ENCODE results near the gene TRIM2.

Gene TRIM2

DNA sequence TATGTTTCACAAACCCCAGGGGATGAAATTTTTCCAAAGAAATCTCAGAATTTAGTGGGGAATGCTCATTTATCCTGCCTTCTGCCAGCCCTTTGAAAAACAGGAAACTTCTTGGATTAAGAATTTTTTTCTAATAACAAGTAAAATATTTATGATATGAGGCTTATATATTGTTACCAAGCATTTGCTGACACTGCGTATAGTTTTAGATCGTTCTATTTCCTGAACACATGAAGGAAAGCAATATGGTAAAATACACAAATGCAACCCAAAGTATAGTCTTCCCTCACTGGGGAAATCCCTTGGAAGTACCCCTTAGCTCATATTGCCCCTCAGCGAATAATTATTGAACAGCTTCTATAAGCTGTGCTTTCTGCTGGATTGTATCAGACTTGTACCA, 85.9 kb downstream of the TRIM2 start:
- DNase-seq: no peak

DNA sequence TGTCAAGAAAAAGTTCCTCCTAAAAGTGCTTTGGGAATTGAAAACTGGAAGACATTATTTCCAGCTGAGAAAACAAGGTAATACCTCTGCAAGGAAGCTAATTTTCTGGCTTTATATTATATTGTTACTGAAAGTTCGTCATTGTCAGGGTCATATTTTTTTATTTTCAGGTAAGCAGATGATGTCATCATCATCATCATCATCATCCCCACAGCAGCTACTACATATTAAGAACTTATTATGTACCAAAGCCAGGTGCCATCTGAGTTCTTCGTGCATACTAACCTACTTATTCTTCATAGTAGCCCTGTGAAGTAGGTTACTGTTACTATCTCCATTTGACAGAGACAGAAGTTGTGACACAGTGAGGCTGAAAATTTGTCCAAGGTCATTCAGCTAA, 87.3 kb downstream of the TRIM2 start:
- DNase-seq: no peak

DNA sequence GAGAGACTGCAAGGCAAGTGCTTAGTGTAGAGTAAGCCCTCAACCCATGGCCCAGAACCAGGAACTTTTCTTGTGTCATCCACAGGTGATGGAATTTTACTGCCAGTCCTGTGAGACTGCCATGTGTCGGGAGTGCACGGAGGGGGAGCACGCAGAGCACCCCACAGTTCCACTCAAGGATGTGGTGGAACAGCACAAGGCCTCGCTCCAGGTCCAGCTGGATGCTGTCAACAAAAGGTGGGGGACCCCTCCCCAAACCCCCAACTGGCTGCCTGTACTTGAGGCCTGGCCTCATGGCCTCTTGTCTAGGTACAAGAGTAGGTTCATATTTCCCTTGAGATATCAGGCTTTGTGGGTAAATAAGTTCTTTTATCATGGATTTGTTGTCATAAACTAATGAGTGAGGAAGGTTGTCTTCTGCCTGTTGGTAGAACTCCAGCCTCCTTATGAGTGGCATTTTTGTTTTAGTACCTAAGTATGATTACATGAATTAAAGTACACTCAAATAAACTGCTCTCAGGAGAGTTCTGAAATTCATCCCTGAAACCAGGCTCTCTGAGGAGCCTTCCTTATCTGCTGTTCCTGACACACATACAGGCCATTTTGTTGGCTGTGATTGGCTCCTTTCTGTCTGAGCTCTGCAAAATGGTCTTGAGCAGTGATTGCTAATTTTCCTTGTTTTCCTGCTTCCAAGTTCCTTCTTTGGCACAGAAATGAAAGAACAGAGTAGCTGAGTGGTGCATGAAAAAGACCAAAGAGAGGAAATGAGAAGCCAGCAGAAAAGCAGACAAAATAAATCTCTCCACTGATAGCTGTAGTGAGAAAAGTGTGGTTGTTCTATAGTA, 88.9 kb downstream of the TRIM2 start:
- DNase-seq: no peak

DNA sequence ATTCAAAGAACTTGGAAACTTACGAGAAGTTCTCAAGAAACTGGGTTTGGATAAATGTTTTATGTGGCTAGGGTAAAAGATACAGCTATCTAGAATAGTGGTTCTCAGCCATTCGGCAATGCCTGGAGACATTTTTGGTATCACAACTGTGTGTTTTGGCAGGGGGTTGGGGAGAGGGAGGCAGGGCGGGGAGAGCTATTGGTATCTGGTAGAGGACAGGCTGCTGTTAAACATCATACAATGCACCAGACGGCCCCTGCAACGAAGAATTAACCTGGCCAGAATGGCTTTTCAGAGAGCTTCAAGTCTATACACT, 89.5 kb downstream of the TRIM2 start:
- no peak for DNase-seq

DNA sequence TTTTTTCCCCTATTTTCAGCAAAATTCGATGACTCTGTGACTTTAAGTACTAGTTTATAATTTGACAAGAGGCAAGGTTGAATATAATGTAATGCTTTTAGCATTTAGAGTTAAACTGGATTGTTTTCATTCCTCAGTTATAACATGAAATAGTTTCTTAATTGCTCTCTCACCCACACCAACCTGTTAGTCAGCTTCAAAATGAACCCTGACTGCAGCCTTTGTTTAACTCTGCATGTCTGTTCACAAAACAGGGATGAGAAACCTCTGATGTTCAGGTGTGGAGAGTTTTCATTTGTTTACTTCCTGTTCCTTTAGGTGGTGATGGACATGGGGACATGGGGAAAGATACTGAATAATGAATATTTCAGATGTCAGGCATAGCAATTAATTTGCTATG, 90.4 kb downstream of the TRIM2 start:
- no peak for DNase-seq

DNA sequence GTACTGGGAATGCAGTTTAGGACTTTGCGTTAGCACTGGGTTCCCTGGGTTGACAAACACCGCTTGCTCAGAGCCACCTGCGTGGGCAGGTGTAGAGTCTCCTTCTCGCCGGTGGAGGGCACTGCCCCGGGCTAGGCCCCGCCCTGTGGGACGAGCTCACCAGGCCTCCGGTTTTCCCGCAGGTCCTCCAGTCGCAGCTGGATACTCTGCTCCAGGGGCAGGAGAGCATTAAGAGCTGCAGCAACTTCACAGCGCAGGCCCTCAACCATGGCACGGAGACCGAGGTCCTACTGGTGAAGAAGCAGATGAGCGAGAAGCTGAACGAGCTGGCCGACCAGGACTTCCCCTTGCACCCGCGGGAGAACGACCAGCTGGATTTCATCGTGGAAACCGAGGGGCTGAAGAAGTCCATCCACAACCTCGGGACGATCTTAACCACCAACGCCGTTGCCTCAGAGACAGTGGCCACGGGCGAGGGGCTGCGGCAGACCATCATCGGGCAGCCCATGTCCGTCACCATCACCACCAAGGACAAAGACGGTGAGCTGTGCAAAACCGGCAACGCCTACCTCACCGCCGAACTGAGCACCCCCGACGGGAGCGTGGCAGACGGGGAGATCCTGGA, 91.0 kb downstream of the TRIM2 start:
- no peak for DNase-seq

DNA sequence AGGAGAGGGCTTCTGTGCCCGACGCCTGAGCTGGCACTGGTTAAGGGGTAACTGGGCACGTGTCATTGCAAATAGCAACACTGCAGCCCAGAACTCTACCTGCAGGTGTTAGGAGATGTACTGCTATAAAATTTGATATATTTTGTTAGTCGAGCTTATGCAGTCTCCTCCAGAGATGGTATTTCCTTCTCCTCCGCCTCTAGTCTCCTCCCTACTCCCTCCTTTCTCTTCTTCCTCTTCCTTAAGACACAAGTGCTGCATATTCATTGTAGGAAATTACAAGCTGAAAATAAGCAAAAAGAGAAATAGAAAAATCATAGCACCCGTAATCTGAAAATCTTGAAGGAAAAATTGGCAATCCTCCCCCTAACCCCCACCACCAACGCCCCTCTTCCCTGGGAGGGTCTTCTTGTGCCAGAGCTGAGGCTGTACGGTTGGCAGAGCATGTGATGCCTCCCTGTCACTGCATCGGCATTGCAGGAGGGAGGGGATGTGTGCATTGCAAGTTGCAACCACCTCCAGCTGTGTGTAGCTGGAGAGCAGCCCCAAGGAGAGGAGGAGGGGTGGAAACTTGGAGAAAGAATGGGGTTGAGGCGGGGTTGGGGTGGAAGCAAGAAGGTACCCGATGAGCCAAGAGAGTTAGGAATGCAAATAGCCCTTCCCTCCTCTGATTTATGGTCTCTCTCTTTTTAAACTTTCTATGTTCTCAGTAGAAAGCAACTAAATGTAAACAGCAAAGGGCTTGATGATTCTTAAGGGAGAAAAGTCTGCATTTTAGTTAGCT, 92.0 kb downstream of the TRIM2 start:
- DNase-seq: no peak

DNA sequence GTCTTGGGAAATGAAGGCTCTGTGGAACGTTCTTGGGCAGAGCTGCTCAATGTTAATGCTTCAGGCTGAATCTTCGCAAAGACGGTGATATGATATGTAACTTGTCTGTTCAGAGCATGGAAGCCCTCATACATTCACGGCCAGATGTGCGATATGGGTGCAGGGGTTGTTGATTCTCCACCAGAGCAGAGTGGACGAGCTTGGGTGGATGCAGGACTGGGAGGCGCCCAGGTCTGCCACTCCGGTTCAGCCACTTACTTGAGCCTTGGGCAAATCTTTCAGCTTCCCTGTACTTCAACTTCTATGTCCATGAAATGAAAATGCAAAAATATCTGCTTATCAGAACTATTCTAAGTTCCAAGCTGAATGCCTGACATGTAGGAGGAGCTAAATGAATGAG, 92.9 kb downstream of the TRIM2 start:
- DNase-seq: no peak

DNA sequence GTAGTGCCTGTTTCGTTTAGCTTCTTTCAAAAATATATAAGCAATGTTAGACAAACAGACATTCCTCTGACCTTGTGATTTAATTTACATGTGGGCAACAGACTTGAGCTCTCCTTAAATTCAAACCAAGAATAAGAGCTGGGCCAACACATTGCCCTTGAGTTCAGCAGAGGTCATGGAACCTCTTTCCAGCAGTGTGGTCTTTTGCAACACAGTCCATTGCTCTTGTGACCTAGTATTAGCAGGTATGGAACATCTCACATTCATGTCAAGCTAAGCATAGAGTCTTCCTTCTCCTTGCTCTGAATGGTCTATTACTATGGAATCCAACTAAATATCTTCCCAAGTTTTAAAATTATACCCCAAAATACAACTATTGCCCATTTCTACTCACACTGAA, 106.5 kb downstream of the TRIM2 start:
- no peak for DNase-seq

DNA sequence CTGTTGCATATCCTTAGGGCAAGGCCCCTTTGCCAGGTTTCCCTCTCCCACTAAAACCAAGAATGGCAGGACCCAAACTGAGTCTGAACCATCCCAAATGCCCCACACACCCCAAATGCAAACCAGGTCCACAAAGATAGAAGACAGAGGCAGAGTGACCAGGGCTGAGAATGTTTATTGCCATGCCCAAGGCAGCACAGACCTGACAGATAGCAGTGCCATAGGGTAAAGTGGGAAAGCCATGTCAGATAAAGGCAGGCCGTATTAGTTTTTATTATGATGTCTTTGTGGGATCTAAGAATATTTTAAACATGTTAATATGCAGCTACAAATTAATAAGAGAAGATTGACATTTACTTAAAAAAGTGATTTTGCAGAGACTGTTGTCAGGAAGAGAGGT, 110.7 kb downstream of the TRIM2 start:
- no peak for DNase-seq

DNA sequence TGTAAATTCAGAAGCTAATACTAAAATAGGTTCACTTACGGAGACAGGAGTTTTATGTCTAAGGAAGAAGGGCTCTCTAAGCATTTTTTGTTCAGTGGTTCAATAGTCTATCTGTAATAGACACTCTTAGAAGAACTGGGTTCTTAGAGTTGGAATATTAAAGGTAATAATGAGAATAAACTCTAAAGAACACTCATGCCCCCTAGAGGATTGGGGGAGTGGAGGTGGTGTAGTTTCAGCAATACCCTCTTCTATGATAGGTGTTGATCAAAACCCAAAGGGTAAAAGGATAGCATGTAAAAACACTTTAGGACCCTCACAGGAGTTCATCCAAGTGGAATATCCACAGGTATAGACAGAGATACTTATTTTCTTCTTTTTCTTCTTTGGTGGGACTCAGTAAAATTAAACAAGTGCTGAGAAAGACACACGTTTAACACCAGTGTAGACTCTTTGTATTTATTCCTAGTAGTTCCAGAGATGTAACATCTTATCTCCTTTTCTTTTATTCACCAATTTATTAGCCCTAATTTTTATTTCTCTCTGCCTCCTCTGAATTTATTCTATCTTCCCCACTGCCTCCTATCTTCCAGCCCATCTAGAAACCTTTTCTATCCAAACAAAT, 114.6 kb downstream of the TRIM2 start:
- DNase-seq: peak; percentile 44

DNA sequence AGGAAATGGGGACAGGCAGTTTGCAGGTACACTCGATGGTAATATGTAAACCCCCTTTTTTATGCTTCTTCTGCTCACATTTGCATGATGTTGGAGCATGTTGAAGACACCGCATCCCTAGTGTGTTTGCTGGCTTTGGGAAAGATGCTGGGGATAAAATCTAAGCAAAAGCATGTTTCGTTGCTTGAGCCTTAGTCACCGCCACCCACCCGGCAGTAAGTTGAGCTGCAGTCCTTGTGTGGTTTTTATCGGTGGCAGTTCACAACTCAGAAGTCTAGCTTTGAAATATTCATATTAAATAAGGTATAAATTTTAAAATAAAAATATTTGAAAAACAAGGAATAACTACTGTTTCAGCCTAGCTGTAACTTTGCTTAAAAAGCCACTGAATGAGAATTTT, 118.5 kb downstream of the TRIM2 start:
- no peak for DNase-seq

DNA sequence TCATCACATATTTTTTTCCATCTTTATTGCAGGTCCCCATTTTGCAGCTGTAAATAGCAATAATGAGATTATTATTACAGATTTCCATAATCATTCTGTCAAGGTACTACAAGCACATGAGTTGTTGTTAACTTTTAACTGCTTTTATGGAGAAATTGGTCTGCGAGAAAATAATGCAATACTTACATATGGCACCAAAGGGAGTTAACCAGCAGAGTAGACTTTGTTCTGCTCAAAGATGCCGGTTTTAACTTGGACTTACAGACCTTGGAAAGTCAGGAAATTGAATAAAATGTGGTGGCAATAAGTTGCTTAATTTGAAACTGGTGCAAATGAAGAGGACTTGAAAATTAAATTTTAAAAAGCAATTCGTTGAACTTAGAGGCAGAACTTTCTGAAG, 119.8 kb downstream of the TRIM2 start:
- DNase-seq: no peak

DNA sequence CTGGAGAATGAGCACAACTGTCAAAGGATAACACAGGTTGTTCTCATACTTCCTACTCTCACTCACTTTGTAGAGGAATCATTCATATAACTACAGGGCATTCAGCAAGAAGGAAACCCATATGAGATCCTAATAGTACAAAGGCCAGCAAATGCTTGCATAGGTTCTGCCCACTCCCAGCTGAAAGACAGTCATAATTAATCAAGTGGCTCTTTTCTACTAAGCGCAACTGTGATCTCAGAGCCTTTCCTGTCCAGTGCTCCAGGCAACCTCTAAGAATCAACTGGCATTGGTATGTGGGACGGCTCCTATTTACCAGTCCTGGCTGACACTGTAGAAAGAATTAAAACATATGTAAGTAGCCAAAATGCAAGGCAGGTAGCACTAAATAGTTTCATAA, 121.3 kb downstream of the TRIM2 start:
- DNase-seq: no peak

DNA sequence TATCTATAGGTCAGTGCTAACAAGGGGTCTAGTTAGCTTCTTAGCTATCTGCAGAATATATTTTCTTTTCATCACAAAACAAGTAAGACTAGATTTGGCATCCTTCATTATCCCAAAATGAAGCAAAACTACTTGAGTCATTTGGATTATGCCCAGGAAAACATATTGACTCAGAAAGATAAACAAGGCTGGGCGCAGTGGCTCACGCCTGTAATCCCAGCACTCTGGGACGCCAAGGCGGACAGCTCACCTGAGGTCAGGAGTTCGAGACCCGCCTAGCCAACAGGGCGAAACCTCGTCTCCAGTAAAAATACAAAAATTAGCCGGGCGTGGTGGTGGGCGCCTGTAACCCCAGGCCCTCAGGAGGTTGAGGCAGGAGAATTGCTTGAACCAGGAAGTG, 122.3 kb downstream of the TRIM2 start:
- no peak for DNase-seq

DNA sequence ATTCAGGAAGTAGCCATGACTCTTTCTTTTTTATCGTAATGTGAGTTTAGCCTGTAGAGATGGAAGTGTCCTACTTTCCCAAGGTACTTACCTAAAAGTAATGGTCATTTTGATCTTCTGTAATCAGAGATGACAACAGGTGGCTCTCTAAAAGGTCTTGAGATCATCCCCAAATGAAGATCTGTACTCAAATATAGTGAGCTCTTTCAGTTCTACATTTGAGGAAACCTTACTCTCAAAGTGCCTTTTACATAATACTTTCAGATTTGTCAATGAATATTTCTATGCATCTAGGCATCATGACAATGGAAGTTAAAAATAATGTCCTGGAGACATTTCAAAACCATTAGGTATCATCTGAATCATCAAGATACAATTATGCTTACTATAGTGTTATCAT, 123.0 kb downstream of the TRIM2 start:
- DNase-seq: no peak

DNA sequence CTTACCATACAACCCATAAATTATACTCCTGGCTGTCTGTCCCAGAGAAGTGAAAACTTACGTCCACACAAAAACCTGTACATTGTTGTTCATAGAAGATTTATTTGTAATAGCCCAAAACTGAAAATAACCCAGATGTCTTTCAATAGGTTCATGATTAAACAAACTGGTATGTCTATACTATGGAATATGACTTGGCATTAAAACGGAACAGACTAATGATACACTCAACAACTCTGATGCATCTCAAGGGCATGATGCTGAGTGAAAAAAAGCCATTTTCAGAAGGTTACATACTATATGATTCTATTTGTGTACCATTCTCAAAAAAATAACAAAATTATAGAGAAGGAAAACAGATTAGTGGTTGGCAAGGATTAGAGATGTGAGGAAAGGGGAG, 128.7 kb downstream of the TRIM2 start:
- no peak for DNase-seq

DNA sequence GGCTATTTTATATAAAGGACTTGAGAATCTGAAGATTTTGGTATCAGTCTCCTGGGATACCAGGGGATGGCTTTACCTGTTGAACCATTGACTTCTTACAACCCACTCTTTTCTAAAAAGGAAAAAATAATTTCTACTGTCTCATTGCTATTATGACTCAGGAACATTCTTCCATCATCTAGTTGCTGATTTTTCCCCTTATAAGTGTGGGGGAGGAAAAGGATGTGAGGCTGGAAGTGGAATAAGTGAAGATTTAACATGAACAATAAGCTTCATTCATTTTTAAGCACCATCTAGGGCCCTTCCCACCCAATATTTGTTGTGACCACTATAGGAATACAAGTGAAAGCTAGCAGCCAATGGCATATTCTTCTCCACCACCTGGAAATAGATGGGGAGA, 129.6 kb downstream of the TRIM2 start:
- DNase-seq: no peak

DNA sequence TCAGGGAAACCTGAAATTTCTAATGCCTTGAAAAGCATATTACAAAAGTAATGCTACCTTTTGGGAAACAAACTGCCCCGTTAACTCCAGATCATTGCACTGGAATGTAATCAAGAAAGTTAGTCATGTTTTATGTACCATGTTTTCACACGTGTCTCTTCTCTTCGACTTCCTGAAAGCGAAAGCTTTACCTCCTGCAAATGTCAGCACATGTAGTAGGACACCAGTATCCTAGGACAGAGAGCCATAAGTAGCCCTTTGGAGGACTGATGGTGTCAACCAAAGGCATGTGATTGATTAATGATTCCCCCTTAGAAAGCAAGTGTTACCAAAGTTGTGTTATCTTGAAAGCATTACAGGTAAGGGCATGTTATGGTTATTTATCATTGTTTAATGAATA, 131.4 kb downstream of the TRIM2 start:
- DNase-seq: no peak

DNA sequence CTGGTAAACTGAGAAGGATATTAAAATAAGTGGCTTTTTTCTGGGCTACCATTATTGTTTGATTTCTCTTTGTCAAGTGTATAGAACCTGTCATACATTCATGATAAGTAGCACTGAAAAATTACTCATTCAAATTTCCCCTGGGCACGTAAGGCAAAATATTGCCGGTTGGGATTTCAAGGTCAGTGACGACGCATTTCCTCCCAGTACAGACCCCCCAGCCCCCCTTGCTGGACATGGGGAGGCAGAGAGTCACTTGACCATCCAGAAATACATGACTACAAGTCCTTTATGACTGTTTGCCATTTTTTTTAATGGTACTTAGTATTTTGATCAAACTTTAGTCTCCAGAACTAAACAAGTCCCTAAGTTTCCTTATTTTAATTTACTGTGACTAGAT, 133.4 kb downstream of the TRIM2 start:
- DNase-seq: no peak

DNA sequence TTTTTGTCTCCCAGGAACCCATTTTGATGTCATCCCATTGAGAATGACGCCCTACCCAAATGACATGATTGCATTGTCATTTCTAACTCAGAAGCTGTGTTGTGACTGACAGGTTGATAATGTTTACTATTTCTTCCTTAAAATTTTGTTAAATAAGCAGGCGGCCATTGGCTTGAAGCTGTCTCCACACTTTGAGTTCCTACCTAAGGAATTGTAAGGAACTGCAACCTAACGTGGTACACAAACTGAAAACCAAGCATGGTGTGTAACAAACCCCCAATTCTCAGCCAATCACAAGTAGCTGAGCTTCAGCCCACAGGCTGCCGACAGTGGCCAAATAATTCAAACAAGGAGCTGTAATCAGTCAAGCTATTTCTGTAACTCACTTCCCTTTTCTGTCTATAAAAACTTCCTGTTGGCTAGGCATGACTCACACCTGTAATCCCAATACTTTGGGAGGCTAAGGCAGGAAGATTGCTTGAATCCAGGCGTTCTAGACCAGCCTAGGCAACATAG, 137.4 kb downstream of the TRIM2 start:
- DNase-seq: no peak

DNA sequence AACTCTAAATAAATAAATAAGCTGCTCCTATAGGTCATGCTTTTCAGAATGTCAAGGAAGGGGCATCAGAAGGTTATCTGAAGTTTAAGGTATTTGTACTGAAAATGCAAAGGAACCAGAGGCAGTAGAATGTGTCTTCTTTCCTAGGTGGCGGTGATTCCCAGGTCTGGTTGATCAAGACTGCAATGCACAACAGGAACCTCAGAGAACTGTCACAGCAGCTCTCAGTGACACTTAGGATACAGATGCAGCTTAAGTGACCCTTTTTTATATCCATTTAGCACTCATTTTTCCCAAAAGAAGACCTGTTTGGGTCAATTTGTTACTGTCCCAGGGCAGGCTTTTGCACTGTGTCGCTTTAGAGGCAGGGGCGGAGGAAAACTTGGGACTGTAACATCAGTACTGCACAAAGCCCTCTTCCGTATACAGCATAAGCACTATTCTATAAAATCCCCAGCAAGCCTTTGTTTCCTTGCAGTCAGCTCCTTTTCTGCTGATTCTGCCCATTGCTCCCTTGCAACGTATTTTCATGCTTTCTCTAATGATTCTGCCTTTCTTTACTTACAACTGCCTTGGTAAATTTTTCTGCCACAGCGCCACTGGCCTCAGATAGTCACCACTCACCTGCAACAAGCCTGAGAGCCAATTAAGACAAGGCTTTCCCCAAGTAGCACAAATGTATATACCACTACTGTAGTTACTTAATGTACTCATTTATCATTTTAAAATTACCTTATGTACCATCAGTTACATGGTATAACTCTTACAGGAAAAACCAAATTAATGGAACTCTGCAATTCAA, 138.7 kb downstream of the TRIM2 start:
- DNase-seq: no peak

Measured in NCI-H1092 (cell line).